Stimulated activated CD4-positive, alpha-beta T cell treated with anti-CD3 and anti-CD28 coated beads, Interleukin-2, amount 100 ng/mL, for 48 hours (primary cell): ENCODE measurements around the gene LSM3.

Source experiments
- DNase-seq, 2 donors: peaks; one replicate each; pipeline ENCODE4 v3.0.0-alpha.2; 2020

LSM3 gene

DNA sequence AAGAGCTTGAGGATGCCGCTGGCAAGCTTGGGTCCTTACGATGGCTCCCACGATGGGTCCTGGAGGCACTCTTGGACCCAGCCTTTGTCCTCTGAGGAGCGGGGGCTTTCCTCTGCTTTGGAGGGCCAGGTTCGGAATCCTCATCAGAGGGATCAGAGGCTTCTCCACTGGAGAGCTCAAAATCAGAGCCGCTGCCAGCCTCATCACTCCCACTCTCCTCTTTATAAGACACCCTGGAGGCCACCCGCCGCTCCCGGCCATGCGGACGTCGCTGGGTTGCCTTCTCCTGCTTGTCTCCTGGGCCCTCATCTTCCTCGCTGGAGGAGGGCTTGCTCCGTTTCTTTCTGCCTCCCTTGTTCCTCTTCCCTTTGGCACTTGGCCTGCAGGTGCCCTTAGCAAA, 20.2 kb upstream of the LSM3 start:
- DNase-seq = no peak

DNA sequence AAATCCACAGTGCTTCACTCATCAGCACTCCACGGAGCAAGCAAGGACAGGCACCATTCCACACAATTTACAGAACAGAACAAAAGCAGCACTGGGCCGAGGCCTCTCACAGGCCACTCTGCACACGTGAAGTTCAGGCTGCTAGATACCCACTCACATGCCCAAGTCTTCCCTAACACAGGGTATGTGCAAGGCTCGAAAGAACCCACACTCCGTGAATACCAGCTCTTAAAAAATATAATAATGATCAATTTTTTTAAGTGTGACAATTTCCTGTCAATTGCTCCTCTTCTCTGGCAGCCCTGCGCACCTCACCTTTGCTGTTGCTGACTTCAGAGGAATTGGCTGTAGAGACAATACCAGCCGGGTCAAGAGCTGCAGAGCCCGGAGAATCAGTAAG, 19.2 kb upstream of the LSM3 start:
- no peak for DNase-seq

DNA sequence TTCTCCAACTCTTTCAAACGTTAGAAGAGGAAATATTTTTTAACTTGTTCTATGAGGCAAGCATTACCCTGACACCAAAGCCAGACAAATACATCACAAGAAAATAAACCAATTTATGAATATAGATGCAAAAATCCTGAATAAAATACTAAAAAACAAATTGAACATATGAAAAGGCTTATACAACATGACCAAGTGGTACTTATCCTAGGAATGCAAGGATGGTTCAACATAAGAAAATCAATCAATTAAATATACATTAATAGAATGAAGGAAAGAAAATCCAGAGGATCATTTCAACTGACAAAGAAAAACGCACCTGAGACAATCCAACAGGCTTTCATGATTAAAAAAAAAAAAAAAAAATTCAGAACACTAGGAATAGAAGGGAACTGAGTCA, 17.3 kb upstream of the LSM3 start:
- DNase-seq = no peak

DNA sequence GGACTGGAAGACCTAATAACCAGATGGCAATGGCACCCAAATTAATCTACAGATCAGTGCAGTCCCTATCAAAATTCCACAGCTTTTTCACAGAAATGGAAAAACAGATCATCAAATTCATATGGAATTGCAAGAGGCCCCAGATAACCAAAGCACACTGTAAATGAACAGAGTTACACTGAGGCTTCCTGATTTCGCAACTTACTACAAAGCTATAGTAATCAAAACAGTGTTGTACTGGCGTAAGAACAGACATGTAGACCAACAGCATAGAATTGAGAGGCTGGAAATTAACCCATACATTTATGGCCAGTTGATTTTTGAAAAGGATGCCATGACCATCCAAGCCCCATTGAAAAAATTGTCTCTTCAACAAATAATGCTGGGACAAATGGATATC, 16.4 kb upstream of the LSM3 start:
- DNase-seq = no peak

DNA sequence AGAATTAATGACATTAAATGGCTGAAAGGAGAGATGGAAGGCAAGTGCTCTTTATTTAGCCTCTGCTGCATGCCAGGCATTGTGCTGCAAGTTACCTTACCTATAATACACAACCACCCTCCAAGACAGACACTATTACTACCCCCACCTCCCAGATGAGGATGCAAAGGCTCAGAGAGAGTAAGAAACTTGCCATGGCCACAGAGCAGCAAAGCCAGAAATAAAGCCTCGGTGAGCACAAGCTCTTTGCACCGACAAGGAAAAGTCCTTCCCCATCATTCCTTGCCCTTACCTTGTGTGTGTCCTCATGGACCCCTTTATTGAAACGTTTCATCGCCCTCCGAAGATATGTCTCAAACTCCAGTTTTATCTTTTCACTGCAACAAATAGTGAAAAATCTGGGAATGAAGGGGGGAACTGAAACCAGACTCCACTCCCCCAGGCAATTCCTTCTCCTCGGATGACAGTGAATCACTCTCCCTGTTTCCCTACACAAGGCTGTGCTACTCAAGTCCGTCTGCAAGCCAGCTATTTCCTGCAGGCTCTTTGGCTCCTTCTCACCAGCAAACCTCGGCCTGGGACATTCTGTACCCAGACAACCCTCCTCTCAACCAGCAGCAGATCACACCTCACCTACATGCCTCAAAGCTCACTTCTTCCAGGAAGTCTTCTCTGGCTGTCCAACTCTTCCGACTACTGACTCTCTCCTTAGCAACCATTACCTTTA, 11.6 kb upstream of the LSM3 start:
- no peak for DNase-seq

DNA sequence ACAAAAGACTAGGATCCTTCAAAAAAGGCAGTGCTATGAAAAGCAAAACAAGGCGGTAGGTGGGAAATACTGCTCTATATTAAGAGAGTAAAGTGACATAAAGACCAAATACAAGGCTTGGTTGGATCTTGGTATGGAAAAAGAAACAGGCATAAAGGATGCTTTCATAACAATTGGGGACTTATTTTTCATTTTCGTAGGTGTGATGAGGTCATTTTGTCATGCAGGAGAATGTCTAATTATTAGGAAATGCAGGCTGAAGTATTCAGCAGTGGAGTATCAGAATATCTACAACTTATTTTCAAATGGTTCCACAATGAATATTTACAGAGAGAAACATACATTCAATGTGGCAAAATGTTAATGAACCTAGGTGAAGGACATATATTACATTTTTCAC, 9.2 kb upstream of the LSM3 start:
- no peak for DNase-seq

DNA sequence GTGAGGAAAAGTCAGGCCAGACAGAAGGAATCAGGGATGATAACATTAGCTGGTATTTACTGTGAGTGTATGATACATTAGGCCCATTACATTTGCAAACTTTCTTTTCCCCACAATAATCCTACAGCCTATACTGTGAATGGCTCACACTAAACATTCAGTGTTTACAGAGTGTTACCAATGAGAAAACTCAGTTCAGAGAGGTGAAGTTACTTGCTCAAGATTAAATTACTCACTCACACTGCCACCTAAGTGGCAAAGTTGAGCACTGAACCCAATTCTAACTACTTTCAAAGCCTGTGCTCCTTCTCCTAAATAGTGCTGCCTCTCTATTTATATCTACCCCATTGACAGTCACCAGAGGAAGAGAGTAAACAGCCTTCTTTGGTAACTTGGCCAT, 8.7 kb upstream of the LSM3 start:
- no peak for DNase-seq

DNA sequence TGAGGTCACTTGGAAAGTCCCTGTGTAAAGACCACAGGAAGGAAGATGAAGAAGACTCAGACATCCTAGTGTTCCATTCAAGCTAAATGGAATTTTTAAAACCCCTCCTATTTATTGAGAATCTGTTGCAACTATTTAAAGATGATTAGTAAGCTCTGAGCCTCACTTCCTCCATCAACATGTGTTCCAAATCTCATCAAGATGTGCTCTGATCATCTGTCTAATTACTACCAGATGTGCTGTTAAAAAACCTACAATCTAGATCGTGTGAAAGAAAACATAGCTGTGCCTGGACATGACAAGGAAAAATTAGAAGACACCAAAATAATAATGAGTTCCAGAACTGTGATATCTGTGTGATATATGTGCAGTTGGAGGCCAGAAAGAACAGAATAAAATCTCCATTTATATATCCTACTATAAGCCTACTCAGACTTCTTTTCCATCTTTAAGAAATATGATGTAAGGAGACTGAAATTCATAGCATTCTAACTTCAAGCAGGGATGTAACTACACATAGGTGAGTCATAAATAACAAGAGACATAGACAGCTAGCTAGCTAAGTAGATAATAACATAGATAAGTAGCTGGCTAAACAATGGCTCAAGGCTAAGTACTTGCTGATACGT, 8.0 kb upstream of the LSM3 start:
- DNase-seq = no peak

DNA sequence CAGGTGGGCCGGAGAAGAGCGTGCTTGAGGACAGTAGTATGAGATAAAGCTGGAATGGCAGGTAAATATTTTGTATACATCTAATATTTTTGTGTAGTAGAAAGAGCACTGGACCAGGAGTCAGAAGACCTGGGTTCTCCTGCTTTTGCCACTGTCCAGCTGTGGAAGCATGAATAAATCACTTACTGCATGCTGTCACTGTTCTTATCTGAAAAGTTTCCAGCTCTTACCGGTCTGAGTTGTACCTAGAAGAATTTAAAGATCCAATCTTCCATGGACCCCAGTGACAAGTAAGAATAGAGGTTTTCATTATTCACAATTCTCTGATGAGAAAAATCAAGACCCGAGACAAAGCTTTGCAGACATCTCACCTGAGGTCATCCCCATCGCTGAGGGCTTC, 6.1 kb upstream of the LSM3 start:
- no peak for DNase-seq

DNA sequence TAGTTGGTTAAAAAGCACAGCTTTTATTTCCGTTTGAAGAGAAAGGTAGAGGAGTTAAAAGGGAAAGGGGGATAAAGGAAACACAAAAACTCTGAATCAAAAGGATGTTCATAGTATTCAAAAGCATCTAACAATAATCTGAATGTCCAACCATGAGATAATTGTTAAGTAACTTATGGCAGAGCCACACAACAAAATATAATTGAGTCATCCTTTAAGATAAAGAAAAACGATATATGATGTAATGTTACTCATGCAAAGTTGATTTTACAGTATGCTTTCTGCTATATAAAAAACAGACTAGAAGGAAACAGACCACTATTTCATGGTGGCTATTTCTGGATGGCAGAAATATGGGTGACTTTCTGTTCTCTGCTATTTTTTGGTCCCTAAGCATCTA, 4.1 kb upstream of the LSM3 start:
- no peak for DNase-seq

DNA sequence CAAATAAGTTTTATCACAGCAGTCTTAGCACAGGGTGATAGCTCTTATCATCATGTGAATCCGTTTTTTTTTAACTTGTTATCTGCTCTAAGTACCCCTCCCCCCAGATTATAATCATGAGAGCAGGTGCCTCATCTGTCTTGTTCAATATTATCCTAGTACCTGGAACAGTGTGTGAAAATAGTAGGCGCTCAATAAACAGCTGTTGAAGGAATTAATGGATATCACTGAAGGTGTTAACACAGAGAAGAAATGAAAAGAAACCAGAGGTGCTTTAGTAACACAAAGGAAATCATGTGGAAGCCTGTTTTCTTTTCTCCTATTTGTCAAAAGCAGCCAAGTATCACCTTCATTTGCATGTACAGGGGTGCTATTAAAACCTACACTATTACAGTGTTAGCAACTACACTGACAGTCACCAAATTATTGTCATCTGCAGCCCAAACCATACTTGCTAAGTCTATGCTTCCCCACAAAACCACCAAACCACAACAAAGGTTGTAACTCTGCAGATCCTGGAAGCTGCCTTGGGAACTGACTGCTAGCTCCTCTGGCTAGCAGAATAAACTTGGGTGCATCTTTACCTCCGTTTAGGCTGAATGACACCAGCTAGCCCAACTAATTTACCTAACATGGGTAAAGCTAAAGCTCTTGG, 3.1 kb upstream of the LSM3 start:
- peak; percentile 30 to 44 for DNase-seq

DNA sequence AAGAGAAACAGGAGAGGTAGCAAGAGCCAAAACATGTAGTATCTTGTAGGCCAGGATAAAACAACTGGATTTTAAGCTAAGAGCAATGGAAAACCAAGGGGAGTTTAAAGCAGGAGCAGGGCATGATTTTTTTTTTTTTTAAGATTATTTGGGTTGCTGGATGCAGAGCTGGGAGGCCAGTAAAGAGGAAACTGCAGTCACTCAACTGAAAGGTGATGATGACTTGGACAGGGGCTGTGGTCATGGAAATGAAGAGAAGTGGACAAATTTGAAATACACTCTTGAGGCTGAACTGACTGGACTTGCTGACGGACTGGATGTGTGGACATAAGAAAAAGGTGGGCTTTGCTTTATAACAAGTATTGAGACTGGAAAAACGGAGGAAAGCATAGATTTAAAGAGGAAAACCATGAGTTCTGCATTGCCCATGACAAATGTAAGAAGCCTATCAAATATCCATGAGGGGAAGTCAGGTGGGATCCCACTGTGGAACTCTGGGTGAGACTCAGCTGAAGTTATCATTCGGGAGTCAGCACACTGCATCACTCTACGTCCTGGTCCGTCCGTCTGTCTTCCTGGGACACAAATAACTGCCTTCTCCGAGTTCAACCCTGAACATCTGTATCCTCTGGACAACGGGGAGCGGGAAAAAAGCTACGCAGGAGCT, 904 bp upstream of the LSM3 start:
- DNase-seq = no peak

DNA sequence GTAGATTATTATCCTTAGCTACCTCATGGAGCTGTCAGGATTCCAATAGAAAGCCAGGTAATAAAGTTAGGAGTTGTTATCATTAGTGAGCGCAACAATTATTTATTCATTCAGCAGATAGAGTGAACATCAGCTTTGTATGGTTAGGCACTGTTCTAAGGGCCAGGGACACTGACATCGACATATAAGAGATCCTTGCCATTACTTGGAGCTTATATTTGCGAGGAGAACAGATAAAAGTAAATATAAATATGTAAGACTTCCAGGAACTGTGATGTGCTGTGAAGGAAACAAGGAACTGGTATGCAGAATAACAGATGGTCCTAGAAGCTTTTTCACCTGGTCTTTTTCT, 473 bp downstream of the LSM3 start:
- no peak for DNase-seq

DNA sequence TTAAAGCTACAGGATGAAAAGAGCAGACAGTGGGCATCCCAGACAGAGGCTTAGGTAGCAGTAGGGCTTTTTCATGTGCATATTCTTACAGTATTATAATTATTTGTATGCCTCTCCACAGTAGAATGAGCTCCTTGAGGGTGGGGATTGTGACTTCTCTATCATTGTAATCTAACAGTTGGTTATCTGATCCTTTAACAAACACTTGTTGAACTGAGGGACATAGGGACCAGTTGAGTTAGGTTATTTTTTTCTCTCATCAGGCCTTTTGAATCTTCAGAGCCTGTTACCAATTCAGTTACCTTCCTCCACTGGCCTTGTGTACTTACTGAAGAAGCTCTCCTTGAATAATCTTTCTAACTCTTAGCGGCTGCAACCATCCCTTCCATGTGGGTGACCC, 1.2 kb downstream of the LSM3 start:
- no peak for DNase-seq

DNA sequence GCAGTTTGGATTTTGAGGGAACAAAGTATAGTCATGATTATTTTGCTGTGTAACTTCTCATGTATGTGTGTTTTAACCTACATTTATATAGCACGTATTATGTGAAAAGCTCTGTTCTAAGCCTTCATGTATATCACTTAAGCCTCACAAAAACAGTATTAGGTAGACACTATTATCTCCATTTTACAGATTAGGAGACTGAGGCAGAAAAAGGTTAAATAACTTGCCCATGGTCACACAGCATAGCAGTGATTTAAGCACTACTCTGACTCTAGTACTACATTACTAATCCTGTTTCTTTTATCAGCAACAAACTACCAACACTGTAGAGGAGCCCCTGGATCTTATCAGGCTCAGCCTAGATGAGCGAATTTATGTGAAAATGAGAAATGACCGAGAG, 2.6 kb downstream of the LSM3 start:
- DNase-seq = no peak

DNA sequence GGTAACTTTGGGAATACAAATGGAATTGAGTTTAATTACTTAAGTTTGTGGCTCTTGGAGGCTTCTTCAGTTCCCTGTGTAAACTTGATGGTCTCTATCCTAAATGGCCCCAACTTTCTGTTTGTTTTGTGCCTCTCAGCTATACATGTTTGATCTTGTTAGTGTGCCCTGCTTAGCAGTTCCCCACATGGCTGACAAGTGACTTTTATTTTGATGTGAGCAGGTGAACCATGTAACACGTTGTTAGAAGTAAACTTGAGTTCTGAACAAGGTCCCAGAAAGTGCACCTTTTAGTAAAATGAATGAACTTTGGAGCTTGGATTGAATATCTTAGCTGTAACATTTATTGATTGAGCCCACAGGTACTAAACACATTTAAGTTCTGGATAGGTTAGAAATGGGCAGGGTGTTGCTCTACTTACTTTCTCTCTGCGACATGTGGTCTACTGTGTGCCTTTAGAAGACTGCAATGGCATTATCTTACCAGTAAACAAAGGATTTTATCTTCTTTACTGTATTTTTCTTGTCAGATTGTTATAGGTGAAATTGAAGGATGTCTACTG, 4.5 kb downstream of the LSM3 start:
- DNase-seq = no peak

DNA sequence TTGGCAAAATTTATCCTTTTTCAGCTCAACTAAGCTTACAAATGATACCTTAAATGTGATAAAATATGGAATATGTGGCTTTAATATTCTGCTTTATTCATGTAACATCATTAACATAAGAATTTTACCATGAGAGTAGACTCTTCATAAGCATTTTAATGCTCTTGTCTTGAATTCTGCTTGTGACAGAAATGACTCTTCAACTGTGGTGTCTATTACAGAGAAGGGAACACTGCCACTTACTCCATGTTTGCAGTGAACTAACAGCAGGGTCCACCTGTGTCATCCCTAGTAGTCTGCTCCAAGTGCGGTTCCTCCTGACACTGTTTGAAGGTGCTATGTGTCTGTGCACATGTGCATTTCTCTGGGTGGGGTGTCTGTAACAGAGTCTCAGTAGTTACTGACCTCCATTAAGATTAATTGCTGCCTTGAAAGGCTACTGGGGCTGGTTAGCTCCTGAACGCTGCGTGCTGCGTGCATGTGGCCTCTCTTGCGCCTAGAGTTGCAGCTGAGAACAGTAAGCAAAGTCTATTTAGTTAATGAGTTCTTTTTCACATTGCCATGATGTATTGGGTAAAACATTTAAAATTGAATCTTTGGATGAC, 8.3 kb downstream of the LSM3 start:
- no peak for DNase-seq

DNA sequence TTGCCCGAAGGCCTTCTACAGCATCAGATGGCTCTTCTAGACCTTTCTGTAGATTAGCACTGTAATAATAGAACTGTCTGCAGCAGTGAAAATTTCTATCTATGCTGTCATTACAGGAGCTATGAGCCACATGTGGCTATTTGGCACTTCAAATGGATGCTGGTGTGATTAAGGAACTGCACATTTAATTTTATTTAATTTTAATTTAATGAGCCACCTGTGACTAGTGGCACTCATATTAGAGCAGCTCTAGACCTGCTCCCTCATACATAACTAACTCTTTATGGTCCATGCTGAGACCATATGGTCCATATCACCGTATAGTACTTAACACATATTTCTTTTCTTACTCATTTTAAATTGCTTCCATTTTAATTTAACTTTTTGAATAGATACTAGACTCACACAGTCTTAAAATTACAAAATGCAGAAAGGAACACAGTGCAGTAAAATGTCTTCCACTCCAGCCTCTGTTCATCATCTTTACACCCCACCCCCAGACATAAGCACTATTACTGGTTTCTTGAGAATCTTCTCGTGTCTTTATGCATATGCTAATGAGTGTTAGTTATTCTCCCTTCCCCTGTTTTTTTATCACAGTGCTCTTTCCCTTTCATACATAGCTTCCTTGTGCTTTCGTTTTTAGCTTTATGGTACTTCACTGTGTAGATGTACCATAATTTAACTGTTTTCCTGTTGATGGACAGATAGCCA, 9.6 kb downstream of the LSM3 start:
- no peak for DNase-seq

DNA sequence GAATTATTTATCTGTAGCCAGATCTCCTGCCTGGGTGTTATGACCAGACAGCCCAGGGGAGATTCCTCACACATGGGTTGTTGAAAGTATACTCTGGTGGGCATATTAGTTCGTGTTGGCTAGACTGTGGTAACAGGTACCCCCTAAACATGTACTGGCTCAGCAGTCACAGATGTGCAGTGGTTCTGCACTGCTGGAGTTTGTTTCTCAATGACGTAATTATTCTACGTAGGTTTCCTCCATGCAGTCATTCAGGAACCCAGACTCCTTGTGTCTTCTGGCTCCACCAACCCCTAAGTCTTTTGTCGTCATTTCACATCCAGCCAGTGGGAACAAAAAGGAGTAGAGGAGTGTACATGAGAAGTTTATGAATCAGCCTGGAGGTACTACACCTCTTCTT, 16.2 kb downstream of the LSM3 start:
- no peak for DNase-seq

DNA sequence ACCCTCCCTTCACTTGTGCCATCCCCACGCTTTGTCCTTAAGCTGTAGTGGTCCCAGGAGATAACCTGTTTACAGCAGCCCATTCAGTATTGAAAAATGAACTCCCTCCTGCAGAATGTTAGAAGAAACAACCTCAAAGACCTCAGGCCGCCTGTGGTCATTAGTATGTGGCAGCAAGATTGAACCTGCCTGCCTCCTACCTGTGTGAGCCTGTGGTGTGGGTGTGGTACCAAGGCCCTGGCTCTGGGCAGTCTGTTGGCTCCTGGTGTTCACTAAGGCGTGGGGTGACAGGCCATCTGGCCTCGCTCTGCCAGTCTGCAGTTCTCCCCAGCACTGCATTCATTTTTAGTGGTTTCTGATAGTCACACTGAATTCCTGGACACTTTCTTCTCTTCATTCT, 21.0 kb downstream of the LSM3 start:
- no peak for DNase-seq

DNA sequence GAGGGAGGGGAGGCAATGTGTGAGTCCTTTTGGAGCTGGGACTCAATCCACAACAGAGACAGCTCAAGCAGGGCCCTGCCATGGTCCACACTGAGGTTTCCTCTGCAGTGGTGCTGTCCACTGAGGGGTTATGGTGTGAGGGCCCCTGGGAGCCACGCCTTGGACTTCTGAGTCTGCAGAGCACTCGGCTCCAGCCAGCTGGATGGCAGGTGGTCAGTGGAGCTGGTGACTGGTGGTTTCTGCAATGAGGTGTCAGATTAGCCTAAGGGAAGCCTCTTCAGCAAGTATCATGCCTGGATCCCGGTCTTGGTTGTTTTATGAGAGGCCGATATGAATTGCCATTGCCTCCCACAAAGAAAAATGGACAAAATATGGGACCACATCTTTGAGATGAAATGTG, 21.7 kb downstream of the LSM3 start:
- no peak for DNase-seq

DNA sequence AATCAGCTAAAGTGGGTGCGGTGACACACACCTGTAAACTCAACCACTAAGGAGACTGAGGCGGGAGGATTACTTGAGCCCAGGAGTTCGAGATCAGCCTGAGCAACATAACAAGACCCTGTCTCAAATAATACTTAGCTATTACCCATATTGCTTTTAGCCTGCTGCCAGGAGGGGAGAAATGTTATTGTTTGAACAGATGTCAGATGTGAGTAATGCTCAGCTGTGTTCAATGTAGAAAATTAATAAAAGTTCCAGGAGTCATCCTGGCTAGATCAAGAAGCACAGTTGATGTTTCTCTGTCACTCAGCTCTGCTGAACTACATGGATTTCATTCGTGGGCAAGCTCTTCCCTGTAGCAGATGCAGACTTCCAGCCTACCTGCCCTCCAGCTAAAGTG, 22.2 kb downstream of the LSM3 start:
- no peak for DNase-seq
